DOHH2 (cell line): ENCODE results near the gene PHACTR2.
"Not testable (repeated sequence)": the region's sequence is repeated elsewhere in the genome, so short reads cannot be mapped to it uniquely, and the experiment has no call there.

Experiments
- H3F3A ChIP-seq: fragments of 200-600 bp; sonication (generic), shearing (Covaris generic); 2 replicates; pipeline ENCODE4 v1.6.0; 2016; ENCODE audit warnings: antibody characterized with exemption, mild to moderate bottlenecking; ENCODE audit not compliant: control insufficient read depth, insufficient read depth
- H3K27ac ChIP-seq: fragments of 200-600 bp; sonication (generic); 2 replicates; pipeline ENCODE4 v1.5.1; 2014; ENCODE audit warnings: low read depth, mild to moderate bottlenecking, low read length, moderate library complexity
- H3K27me3 ChIP-seq: fragments of 200-600 bp; sonication (generic); 2 replicates; pipeline ENCODE4 v1.6.1; 2014; ENCODE audit warnings: mild to moderate bottlenecking, low read length, mixed read lengths; ENCODE audit not compliant: control insufficient read depth
- H3K36me3 ChIP-seq: fragments of 200-600 bp; sonication (generic); 2 replicates; pipeline ENCODE4 v1.6.1; 2014; ENCODE audit warnings: mild to moderate bottlenecking, low read length, moderate library complexity, mixed read lengths; ENCODE audit not compliant: control insufficient read depth
- H3K4me1 ChIP-seq: fragments of 200-600 bp; sonication (generic); 2 replicates; pipeline ENCODE4 v1.6.1; 2014; ENCODE audit warnings: mild to moderate bottlenecking, low read length, mixed read lengths; ENCODE audit not compliant: control insufficient read depth
- H3K4me2 ChIP-seq: fragments of 200-600 bp; sonication (generic); 2 replicates; pipeline ENCODE4 v1.6.0; 2014; ENCODE audit warnings: mild to moderate bottlenecking, low read length, moderate library complexity
- H3K4me3 ChIP-seq: fragments of 200-600 bp; sonication (generic); 2 replicates; pipeline ENCODE4 v1.5.1; 2014; ENCODE audit warnings: mild to moderate bottlenecking, low read length, mixed read lengths
- H3K79me2 ChIP-seq: fragments of 200-600 bp; sonication (generic); 2 replicates; pipeline ENCODE4 v1.6.1; 2014; ENCODE audit warnings: mild to moderate bottlenecking, low read length, mixed read lengths; ENCODE audit not compliant: control insufficient read depth
- H3K9me2 ChIP-seq: fragments of 200-600 bp; sonication (generic); replicated peaks from 2 replicates; pipeline ENCODE4 v1.6.1; 2014; ENCODE audit warnings: mild to moderate bottlenecking, low read length, mixed read lengths; ENCODE audit not compliant: control insufficient read depth
- H3K9me3 ChIP-seq: fragments of 200-600 bp; sonication (generic); 2 replicates; pipeline ENCODE4 v1.6.1; 2014; ENCODE audit warnings: antibody characterized with exemption, low read length, mixed read lengths; ENCODE audit not compliant: control insufficient read depth, insufficient read depth
- H4K20me1 ChIP-seq: fragments of 200-600 bp; sonication (generic); 2 replicates; pipeline ENCODE4 v1.6.0; 2014; ENCODE audit warnings: low read depth, mild to moderate bottlenecking, antibody characterized with exemption, low read length, moderate library complexity; ENCODE audit not compliant: control insufficient read depth, insufficient read depth
- EZH2phosphoT487 ChIP-seq: fragments of 200-600 bp; sonication (generic); IDR thresholded peaks from 2 replicates; pipeline ENCODE4 v1.6.1; 2017; ENCODE audit warnings: borderline replicate concordance, mild to moderate bottlenecking, antibody characterized with exemption, low read length, moderate library complexity, mixed read lengths
- TF ChIP-seq, protein P1 (sequence below): fragments of 200-600 bp; sonication (generic); IDR thresholded peaks from one replicate; pipeline ENCODE4 v1.5.1; 2014; ENCODE audit warnings: antibody characterized with exemption, mild to moderate bottlenecking, low read depth, low read length; ENCODE audit not compliant: poor library complexity, severe bottlenecking

Gene PHACTR2

DNA sequence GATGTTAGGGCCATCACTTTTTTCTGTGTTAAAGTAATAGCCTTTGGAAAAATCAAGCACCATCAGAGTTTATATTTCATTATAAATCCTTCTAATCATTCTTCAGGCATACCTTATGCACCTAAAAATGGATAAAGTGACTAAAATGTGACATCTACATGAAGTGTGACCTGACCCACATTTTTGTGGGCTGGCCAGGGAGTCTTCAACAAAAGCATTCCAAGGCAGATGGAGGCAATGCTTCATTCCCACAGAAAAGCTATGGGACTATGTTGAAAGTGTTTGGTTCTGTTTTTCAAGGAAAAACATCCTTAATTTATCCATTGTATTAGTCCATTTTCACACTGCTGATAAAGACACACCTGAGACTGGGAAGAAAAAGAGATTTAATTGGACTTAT lies 106.6 kb downstream of the PHACTR2 start:
- no peak for TF ChIP-seq EZH2phosphoT487
- TF ChIP-seq, protein P1, sequence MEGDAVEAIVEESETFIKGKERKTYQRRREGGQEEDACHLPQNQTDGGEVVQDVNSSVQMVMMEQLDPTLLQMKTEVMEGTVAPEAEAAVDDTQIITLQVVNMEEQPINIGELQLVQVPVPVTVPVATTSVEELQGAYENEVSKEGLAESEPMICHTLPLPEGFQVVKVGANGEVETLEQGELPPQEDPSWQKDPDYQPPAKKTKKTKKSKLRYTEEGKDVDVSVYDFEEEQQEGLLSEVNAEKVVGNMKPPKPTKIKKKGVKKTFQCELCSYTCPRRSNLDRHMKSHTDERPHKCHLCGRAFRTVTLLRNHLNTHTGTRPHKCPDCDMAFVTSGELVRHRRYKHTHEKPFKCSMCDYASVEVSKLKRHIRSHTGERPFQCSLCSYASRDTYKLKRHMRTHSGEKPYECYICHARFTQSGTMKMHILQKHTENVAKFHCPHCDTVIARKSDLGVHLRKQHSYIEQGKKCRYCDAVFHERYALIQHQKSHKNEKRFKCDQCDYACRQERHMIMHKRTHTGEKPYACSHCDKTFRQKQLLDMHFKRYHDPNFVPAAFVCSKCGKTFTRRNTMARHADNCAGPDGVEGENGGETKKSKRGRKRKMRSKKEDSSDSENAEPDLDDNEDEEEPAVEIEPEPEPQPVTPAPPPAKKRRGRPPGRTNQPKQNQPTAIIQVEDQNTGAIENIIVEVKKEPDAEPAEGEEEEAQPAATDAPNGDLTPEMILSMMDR: no peak

DNA sequence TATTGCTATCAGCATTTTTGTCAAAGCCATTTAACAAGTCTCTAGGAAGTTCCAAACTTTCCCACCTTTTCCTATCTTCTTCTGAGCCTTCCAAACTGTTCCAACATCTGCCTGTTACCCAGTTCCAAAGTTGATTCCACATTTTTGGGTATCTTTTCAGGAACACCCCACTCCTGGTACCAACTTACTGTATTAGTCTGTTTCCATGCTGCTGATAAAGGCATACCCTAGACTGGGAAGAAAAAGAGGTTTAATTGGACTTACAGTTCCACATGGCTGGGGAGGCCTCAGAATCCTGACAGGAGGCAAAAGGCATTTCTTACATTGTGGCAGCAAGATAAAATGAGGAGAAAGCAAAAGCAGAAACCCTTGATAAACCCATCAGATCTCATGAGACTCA lies 108.6 kb downstream of the PHACTR2 start:
- not testable (repeated sequence) for H3K9me2 ChIP-seq, H3K27me3 ChIP-seq, H3K27ac ChIP-seq, H4K20me1 ChIP-seq, H3K4me3 ChIP-seq, H3K4me1 ChIP-seq, H3F3A ChIP-seq, H3K79me2 ChIP-seq, H3K36me3 ChIP-seq, H3K9me3 ChIP-seq, H3K4me2 ChIP-seq

More for the DNA sequence above, 106.6 kb downstream of the PHACTR2 start:
- no peaks in the 10 kb centered on the region for H3F3A ChIP-seq
- H3K4me2 ChIP-seq: no peak overlapping the region
- H3K36me3 ChIP-seq: no peaks in the 10 kb centered on the region
- H3K9me2 ChIP-seq: no peaks in the 10 kb centered on the region
- no peaks in the 10 kb centered on the region for H3K79me2 ChIP-seq
- H3K9me3 ChIP-seq: no peaks in the 10 kb centered on the region; the same call in 1 of the 2 replicates
- H3K27me3 ChIP-seq: no peaks in the 10 kb centered on the region
- no peaks in the 10 kb centered on the region for H3K4me1 ChIP-seq
- H4K20me1 ChIP-seq: no peaks in the 10 kb centered on the region
- H3K27ac ChIP-seq: no peak overlapping the region
- no peak overlapping the region for H3K4me3 ChIP-seq

DNA sequence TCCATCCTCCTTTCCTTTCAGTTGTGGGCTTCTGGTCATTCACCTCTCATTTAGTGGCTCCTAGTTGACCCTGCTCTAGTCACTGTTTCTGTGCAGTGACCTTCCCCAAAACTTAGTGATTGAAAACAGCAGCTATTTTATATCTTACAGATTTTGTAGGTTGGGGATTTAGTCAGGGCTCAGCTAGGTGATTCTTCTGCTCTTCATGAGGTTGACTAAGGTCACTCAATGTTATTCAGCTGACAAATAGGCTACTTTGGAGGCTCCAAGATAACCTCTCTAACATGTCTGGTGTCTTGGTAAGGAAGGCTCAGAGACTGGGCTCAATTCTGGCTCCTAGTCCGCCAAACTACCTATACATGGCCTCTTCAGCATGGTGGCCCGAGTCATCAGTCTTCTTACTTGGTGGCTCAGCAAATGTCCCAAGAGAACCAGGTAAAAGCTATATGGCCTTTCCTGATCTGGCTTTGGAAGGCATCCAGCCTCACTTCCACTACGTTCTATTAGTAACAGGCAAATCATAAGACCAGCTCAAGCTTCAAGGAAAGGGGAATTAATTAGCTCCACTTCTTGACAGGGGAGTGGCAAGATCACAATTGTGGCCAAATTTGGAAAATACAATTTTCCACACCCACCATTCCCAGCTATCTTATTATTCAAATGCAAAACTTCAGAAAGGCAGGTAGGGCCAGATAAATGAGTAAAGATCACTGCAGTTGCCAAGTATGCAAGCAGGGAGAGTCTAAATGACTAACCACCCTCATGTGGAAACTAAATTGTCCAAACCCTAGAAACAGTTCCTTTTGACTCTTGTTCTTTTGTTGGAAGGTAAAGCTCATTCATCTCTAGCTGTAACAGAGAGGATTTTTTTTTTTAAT lies 114.9 kb downstream of the PHACTR2 start:
- H3K27ac ChIP-seq: no peak overlapping the region
- H3K36me3 ChIP-seq: no peaks in the 10 kb centered on the region
- no peaks in the 10 kb centered on the region for H3K4me1 ChIP-seq
- H3K9me2 ChIP-seq: no peaks in the 10 kb centered on the region
- H3K4me2 ChIP-seq: no peak overlapping the region
- no peak overlapping the region for H3K4me3 ChIP-seq
- no peaks in the 10 kb centered on the region for H4K20me1 ChIP-seq
- H3K79me2 ChIP-seq: no peaks in the 10 kb centered on the region
- H3K9me3 ChIP-seq: no peaks in the 10 kb centered on the region
- H3F3A ChIP-seq: no peaks in the 10 kb centered on the region
- H3K27me3 ChIP-seq: no peaks in the 10 kb centered on the region
- TF ChIP-seq EZH2phosphoT487: no peak
- TF ChIP-seq, protein P1: no peak

DNA sequence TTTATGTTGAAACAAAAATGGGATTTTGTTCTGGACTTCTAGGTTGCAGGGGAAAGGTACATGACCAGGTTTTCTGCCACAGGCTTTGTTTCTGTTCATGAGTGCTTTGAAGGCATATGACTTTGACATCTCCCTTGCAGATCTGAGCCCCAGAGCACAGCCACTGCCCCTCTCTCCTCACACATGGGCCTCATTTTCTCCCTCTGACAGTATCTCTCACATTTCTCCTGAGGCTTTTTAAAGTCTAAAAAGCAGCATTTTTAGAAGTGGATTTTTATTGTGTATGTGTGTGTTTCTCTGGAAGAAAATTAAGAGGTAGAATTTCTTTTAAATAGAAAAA lies 115.5 kb downstream of the PHACTR2 start:
- H3K79me2 ChIP-seq: no peaks in the 10 kb centered on the region
- H3K27me3 ChIP-seq: no peaks in the 10 kb centered on the region
- no peak overlapping the region for H3K4me3 ChIP-seq
- no peaks in the 10 kb centered on the region for H3K4me1 ChIP-seq
- H3K9me3 ChIP-seq: no peaks in the 10 kb centered on the region
- H3F3A ChIP-seq: no peaks in the 10 kb centered on the region
- H4K20me1 ChIP-seq: no peaks in the 10 kb centered on the region
- H3K9me2 ChIP-seq: no peaks in the 10 kb centered on the region
- H3K27ac ChIP-seq: no peak overlapping the region
- H3K36me3 ChIP-seq: no peaks in the 10 kb centered on the region
- H3K4me2 ChIP-seq: no peak overlapping the region
- TF ChIP-seq, protein P1: no peak
- TF ChIP-seq EZH2phosphoT487: no peak

DNA sequence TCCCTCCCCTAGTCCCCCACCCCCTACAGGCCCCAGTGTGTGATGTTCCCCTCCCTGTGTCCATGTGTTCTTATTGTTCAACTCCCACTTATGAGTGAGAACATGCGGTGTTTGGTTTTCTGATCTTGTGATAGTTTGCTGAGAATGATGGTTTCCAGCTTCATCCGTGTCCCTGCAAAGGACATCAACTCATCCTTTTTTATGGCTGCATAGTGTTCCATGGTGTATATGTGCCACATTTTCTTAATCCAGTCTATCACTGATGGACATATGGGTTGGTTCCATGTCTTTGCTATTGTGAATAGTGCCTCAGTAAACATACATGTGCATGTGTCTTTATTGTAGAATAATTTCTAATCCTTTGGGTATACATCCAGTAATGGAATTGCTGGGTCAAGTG lies 118.8 kb downstream of the PHACTR2 start:
- H3K9me2 ChIP-seq, H3K27me3 ChIP-seq, H3K4me2 ChIP-seq: not testable (repeated sequence)

DNA sequence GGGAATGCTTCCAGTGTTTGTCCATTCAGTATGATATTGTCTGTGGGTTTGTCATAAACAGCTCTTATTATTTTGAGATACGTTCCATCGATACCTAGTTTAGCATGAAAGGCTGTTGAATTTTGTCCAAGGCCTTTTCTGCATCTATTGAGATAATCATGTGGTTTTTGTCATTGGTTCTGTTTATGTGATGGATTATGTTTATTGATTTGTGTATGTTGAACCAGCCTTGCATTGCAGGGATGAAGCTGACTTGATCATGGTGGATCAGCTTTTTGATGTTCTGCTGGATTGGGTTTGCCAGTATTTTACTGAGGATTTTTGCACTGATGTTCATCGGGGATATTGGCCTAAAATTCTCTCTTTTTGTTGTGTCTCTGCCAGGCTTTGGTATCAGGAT lies 120.7 kb downstream of the PHACTR2 start:
- H3K9me3 ChIP-seq, H3F3A ChIP-seq, H3K79me2 ChIP-seq, H3K4me2 ChIP-seq, H3K4me3 ChIP-seq, H3K9me2 ChIP-seq, H3K27ac ChIP-seq, H3K27me3 ChIP-seq, H3K36me3 ChIP-seq, H3K4me1 ChIP-seq, H4K20me1 ChIP-seq: not testable (repeated sequence)

More for the DNA sequence above, 118.8 kb downstream of the PHACTR2 start:
- not testable (repeated sequence) for H3K9me3 ChIP-seq, H3K27ac ChIP-seq, H3K79me2 ChIP-seq, H3K4me3 ChIP-seq, H3F3A ChIP-seq, H3K4me1 ChIP-seq, H4K20me1 ChIP-seq, H3K36me3 ChIP-seq
